DOHH2 (cell line): Measurements from ENCODE around the gene KEL.

Experiments used
- EZH2phosphoT487 ChIP-seq: fragments of 200-600 bp; sonication (generic); IDR thresholded peaks from 2 replicates; pipeline ENCODE4 v1.6.1; 2017; ENCODE audit warnings: borderline replicate concordance, mild to moderate bottlenecking, antibody characterized with exemption, low read length, moderate library complexity, mixed read lengths
- TF ChIP-seq, protein P1 (sequence below): fragments of 200-600 bp; sonication (generic); IDR thresholded peaks from one replicate; pipeline ENCODE4 v1.5.1; 2014; ENCODE audit warnings: antibody characterized with exemption, mild to moderate bottlenecking, low read depth, low read length; ENCODE audit not compliant: poor library complexity, severe bottlenecking

DNA sequence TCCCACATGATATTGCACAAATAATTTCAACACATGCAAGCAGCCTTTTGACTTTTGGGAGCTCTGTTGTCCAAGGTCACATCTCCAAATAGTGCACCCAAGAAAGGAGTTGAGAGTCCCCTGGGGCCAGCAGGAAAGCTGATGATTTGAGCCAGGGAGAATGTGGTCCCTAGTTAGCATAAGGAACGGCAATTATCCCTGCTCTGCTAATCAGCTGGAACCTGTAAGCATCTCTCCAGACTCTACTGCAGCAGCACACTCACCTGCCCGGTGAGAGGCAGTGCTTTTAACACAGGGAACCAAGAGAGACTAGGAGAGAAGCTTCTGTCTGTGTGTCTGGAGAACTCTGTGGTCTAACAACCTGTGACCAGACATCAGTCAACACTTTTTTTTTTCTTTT is 45.7 kb downstream of the KEL start:
- TF ChIP-seq, protein P1, sequence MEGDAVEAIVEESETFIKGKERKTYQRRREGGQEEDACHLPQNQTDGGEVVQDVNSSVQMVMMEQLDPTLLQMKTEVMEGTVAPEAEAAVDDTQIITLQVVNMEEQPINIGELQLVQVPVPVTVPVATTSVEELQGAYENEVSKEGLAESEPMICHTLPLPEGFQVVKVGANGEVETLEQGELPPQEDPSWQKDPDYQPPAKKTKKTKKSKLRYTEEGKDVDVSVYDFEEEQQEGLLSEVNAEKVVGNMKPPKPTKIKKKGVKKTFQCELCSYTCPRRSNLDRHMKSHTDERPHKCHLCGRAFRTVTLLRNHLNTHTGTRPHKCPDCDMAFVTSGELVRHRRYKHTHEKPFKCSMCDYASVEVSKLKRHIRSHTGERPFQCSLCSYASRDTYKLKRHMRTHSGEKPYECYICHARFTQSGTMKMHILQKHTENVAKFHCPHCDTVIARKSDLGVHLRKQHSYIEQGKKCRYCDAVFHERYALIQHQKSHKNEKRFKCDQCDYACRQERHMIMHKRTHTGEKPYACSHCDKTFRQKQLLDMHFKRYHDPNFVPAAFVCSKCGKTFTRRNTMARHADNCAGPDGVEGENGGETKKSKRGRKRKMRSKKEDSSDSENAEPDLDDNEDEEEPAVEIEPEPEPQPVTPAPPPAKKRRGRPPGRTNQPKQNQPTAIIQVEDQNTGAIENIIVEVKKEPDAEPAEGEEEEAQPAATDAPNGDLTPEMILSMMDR = no peak
- no peak for TF ChIP-seq EZH2phosphoT487
